Panc1 (cell line): Measurements from ENCODE around the gene LSM14A. TPM values are rescaled to one million over a fixed set of nuclear protein-coding genes. Genes with fewer than 3 reads are reported as not detected.

Source experiments
- ATAC-seq: fragments of 200-7000 bp; cut with Tn5 transposase; 2 replicates; pipeline ENCODE4 v1.9.1; 2020; ENCODE audit warnings: mild to moderate bottlenecking, moderate library complexity
- BruUV-seq: library from RNA; stranded (reverse); fragments of 400-500 nt; replicated peaks from 2 replicates; lab custom pipeline; 2021; lab: Mats Ljungman, UMichigan
- CTCF ChIA-PET: fragments of 300-600 bp; sonication (Branson Sonifier 250); formaldehyde crosslinking; loops from one replicate; lab custom pipeline; 2022; ENCODE audit warnings: antibody characterized with exemption; lab: Charles Lee
- POLR2A ChIA-PET: fragments of 300-600 bp; sonication (Branson Sonifier 250); formaldehyde crosslinking; loops from one replicate; lab custom pipeline; 2022; ENCODE audit warnings: antibody characterized with exemption; lab: Charles Lee
- DNase-seq: peaks from one replicate; pipeline ENCODE4 v3.0.0-alpha.2; 2010; ENCODE audit warnings: low read depth, low spot score
- H3K27ac ChIP-seq: 2 replicates; pipeline ENCODE4 v1.5.1; 2011; ENCODE audit warnings: mild to moderate bottlenecking, low read length, inconsistent platforms
- H3K27me3 ChIP-seq: fragments of 200-500 bp; sonication (Bioruptor generic); 2 replicates; pipeline ENCODE4 v1.6.0; 2014; ENCODE audit warnings: low read length, inconsistent platforms; ENCODE audit not compliant: control insufficient read depth, insufficient read depth
- H3K36me3 ChIP-seq: fragments of 200-500 bp; sonication (Bioruptor generic); 2 replicates; pipeline ENCODE4 v1.5.1; 2014; ENCODE audit warnings: inconsistent platforms, mild to moderate bottlenecking, low read length, moderate library complexity; ENCODE audit not compliant: control insufficient read depth, insufficient read depth
- H3K4me1 ChIP-seq: 2 replicates; pipeline ENCODE4 v1.5.1; 2011; ENCODE audit warnings: inconsistent platforms, mild to moderate bottlenecking, low read length, moderate library complexity; ENCODE audit not compliant: control insufficient read depth, insufficient read depth
- H3K4me3 ChIP-seq, 2 experiments: 2 replicates each; pipeline ENCODE4 v1.5.1; 2011 to 2012; ENCODE audit warnings: low read depth in 2 of 2, low read length in 2 of 2, mild to moderate bottlenecking in 2 of 2, inconsistent platforms in 1 of 2, moderate library complexity in 1 of 2
- H3K9me3 ChIP-seq: fragments of 200-500 bp; sonication (Bioruptor generic); 2 replicates; pipeline ENCODE4 v1.5.1; 2014; ENCODE audit warnings: low read depth, mild to moderate bottlenecking, inconsistent platforms, low read length, moderate library complexity; ENCODE audit not compliant: control insufficient read depth, insufficient read depth
- CTCF ChIP-seq: fragments of 450-650 bp; IDR thresholded peaks from 2 replicates; pipeline ENCODE4 v1.5.1; 2017; ENCODE audit warnings: mild to moderate bottlenecking
- POLR2AphosphoS5 ChIP-seq: IDR thresholded peaks from 2 replicates; pipeline ENCODE4 v1.6.1; 2012; ENCODE audit warnings: mild to moderate bottlenecking, low read depth, low read length, moderate library complexity
- SIN3A ChIP-seq: IDR thresholded peaks from 2 replicates; pipeline ENCODE4 v1.6.1; 2012; ENCODE audit warnings: low read depth, mild to moderate bottlenecking, low read length, moderate library complexity, borderline replicate concordance; ENCODE audit not compliant: insufficient read depth
- TCF7L2 ChIP-seq: IDR thresholded peaks from 2 replicates; pipeline ENCODE4 v1.6.1; 2011; ENCODE audit warnings: mild to moderate bottlenecking, low read depth, low read length, inconsistent platforms
- in situ Hi-C: cut with HindIII; loops from 2 replicates; pipeline ENCODE4 v1.10.0; 2016; ENCODE audit warnings: low sequenced_read_pairs, low pct_unique_long_range_greater_than_20kb
- intact Hi-C: fragments of 100-400 bp; cut with micrococcal nuclease; formaldehyde crosslinking; loops from one replicate; pipeline ENCODE4 v1.10.0; 2022; ENCODE audit not compliant: unreplicated experiment
- total RNA-seq: library from RNA; stranded (reverse); gene quantifications from one replicate; pipeline ENCODE4 v1.2.1, GENCODE V29; 2021; ENCODE audit not compliant: unreplicated experiment
- TF ChIP-seq, protein P1 (sequence below), 2 experiments: IDR thresholded peaks; 2 replicates each; pipeline ENCODE4 v1.6.1; 2011 to 2012; ENCODE audit warnings: low read depth in 2 of 2, control low read depth in 1 of 2, low read length in 1 of 2, mild to moderate bottlenecking in 1 of 2, moderate library complexity in 1 of 2; ENCODE audit not compliant: insufficient read depth in 1 of 2

The LSM14A gene
- total RNA-seq, 1 experiment from 2014 or later = 152 TPM

GRCh38 chr19:34261334-34262109 lies 89.2 kb downstream of the LSM14A start:
- Histone ChIP-seq H3K36me3 (no peaks in the 10 kb centered on the region), H3K27ac (no peak overlapping the region), H3K4me1 (peaks cover 21% of the 10 kb centered on the region), H3K4me3 (no peak overlapping the region), H3K9me3 (no peaks in the 10 kb centered on the region), H3K27me3 (no peaks in the 10 kb centered on the region)
- ChIA-PET CTCF (interaction anchor here (0.6 kb wide), 1 partner anchor 140 kb away, joined by 3 read pairs; no protein-coding TSS in a partner anchor), POLR2A (no interaction called here)
- ATAC-seq (no peak), DNase-seq (no peak)
- in situ Hi-C loops = no loop called here
- TF ChIP-seq TCF7L2 = no peak
- TF ChIP-seq, protein P1, sequence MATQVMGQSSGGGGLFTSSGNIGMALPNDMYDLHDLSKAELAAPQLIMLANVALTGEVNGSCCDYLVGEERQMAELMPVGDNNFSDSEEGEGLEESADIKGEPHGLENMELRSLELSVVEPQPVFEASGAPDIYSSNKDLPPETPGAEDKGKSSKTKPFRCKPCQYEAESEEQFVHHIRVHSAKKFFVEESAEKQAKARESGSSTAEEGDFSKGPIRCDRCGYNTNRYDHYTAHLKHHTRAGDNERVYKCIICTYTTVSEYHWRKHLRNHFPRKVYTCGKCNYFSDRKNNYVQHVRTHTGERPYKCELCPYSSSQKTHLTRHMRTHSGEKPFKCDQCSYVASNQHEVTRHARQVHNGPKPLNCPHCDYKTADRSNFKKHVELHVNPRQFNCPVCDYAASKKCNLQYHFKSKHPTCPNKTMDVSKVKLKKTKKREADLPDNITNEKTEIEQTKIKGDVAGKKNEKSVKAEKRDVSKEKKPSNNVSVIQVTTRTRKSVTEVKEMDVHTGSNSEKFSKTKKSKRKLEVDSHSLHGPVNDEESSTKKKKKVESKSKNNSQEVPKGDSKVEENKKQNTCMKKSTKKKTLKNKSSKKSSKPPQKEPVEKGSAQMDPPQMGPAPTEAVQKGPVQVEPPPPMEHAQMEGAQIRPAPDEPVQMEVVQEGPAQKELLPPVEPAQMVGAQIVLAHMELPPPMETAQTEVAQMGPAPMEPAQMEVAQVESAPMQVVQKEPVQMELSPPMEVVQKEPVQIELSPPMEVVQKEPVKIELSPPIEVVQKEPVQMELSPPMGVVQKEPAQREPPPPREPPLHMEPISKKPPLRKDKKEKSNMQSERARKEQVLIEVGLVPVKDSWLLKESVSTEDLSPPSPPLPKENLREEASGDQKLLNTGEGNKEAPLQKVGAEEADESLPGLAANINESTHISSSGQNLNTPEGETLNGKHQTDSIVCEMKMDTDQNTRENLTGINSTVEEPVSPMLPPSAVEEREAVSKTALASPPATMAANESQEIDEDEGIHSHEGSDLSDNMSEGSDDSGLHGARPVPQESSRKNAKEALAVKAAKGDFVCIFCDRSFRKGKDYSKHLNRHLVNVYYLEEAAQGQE (IDR thresholded peaks at IDR 0.05; ENCODE audit: insufficient read depth in 1 of 2, low read depth in 2 of 2, low read length in 1 of 2) = no peak
- no peak for TF ChIP-seq SIN3A
- TF ChIP-seq CTCF = no peak
- no peak for TF ChIP-seq POLR2AphosphoS5
- BruUV-seq = no TSS peak
- intact Hi-C loops = no loop called here

- ChIA-PET CTCF (interaction anchor here (0.6 kb wide), 1 partner anchor 1431 kb away, joined by 3 read pairs; no protein-coding TSS in a partner anchor), POLR2A (no interaction called here)
- no TSS peak for BruUV-seq
- TF ChIP-seq TCF7L2 (no peak), CTCF (no peak), POLR2AphosphoS5 (no peak), SIN3A (no peak)
- TF ChIP-seq, protein P1 (IDR thresholded peaks at IDR 0.05; ENCODE audit: insufficient read depth in 1 of 2, low read depth in 2 of 2, low read length in 1 of 2) = no peak
- ATAC-seq (no peak), DNase-seq (no peak)
- Histone ChIP-seq H3K27ac (no peak overlapping the region), H3K4me1 (peaks cover 19% of the 10 kb centered on the region), H3K4me3 (no peak overlapping the region), H3K36me3 (no peaks in the 10 kb centered on the region), H3K9me3 (no peaks in the 10 kb centered on the region), H3K27me3 (no peaks in the 10 kb centered on the region)
- intact Hi-C loops = no loop called here
- in situ Hi-C loops = no loop called here
These were observed 91.5 kb downstream of the LSM14A start for GRCh38 chr19:34263745-34264237.
